Body of pancreas (tissue), 4 donors: ENCODE measurements around the gene MEF2D. TPM values are rescaled to one million over a fixed set of nuclear protein-coding genes. Genes with fewer than 3 reads are reported as not detected.
A peak's percentile ranks its signal among the peaks of the same experiment; 100 is the strongest.

Experiments
- ATAC-seq: fragments of 150-250 bp; one replicate; pipeline ENCODE4 v1.9.1; 2016
- DNase-seq, 4 donors: peaks; one replicate each; pipeline ENCODE4 v3.0.0-alpha.2; 2019
- H3K27ac ChIP-seq, 4 donors: fragments of 200-600 bp; sonication (generic); 1 replicate in 3 of 4; 2 replicates in 1 of 4; pipeline versions ENCODE4 v1.5.1 to v1.6.1; 2016 to 2019; ENCODE audit warnings: mild to moderate bottlenecking in 1 of 4, mixed read lengths in 1 of 4, moderate library complexity in 1 of 4
- H3K27me3 ChIP-seq, 2 donors: fragments of 200-600 bp; sonication (generic); one replicate each; pipeline ENCODE4 v1.6.0; 2016; ENCODE audit warnings: mild to moderate bottlenecking in 1 of 2
- H3K36me3 ChIP-seq, 2 donors: fragments of 200-600 bp; sonication (generic); replicated peaks in 1 of 2; 2 replicates each; pipeline ENCODE4 v1.5.1; 2016; ENCODE audit warnings: low read depth in 2 of 2; ENCODE audit not compliant: insufficient read depth in 1 of 2
- H3K4me1 ChIP-seq: fragments of 200-600 bp; sonication (generic); one replicate; pipeline ENCODE4 v1.6.0; 2016
- H3K4me3 ChIP-seq, 2 donors: fragments of 200-600 bp; sonication (generic); 1 replicate in 1 of 2; 2 replicates in 1 of 2; pipeline ENCODE4 v1.5.1; 2016 to 2019
- H3K9me3 ChIP-seq, 3 donors: fragments of 200-600 bp; sonication (generic); 1 replicate in 2 of 3; 2 replicates in 1 of 3; pipeline ENCODE4 v1.5.1; 2016
- CTCF ChIP-seq, 7 experiments: fragments of 450-650 bp in 4 of 7; fragments of 200-600 bp in 3 of 7; sonication (generic) in 3 of 7; IDR thresholded peaks; one replicate each; pipeline ENCODE4 v1.5.1; 2016 to 2019; ENCODE audit warnings: antibody characterized with exemption in 7 of 7
- POLR2A ChIP-seq, 3 donors: fragments of 450-650 bp; IDR thresholded peaks; one replicate each; pipeline ENCODE4 v1.6.1; 2016; ENCODE audit warnings: antibody characterized with exemption in 3 of 3, mild to moderate bottlenecking in 2 of 3
- WGBS, 2 donors: methylation state at CpG; one replicate each; pipeline ENCODE4 v1.1.5; 2017; 5-methylcytosine and 5-hydroxymethylcytosine counted together
- intact Hi-C: fragments of 100-400 bp; cut with DNase I; formaldehyde crosslinking; loops from one replicate; pipeline ENCODE4 v1.15.1; 2023
- total RNA-seq, 2 donors: library from RNA; depleted of rRNA; stranded (reverse); fragments of >200 nt; gene quantifications; one replicate each; pipeline ENCODE4 v1.1.0, GENCODE V29; 2016

The MEF2D gene
- total RNA-seq, 2 donors from 2014 or later: 15.6 to 18.1 TPM

GRCh38 chr1:156420205-156421061 lies 80.1 kb downstream of the MEF2D start:
- WGBS, 2 donors: 7 to 21% methylated on average over 59 to 69 of the region's 69 CpGs
- ATAC-seq (no peak), DNase-seq (peak in 1 of 4 donors; percentile 26)
- Histone ChIP-seq H3K4me1 (peaks cover 31% of the 10 kb centered on the region), H3K9me3 (no peaks in the 10 kb centered on the region), H3K27ac (no peak overlapping the region), H3K4me3 (no peak overlapping the region), H3K27me3 (peaks cover 0 to 40% of the 10 kb centered on the region in 2 donors), H3K36me3 (no peaks in the 10 kb centered on the region)
- TF ChIP-seq POLR2A (IDR thresholded peaks at IDR 0.05): no peak
- TF ChIP-seq CTCF (IDR thresholded peaks at IDR 0.05): no peak
- intact Hi-C loops: no loop called here

GRCh38 chr1:156419854-156420204 lies 80.7 kb downstream of the MEF2D start:
- Histone ChIP-seq H3K4me1 (peaks cover 31% of the 10 kb centered on the region), H3K9me3 (no peaks in the 10 kb centered on the region), H3K27ac (no peak overlapping the region), H3K4me3 (no peak overlapping the region), H3K27me3 (peaks cover 0 to 40% of the 10 kb centered on the region in 2 donors), H3K36me3 (no peaks in the 10 kb centered on the region)
- 45 to 61% methylated on average over 3 to 5 of the region's 5 CpGs for WGBS, 2 donors
- ATAC-seq (no peak), DNase-seq (no peak)
- TF ChIP-seq POLR2A (IDR thresholded peaks at IDR 0.05) (no peak), CTCF (IDR thresholded peaks at IDR 0.05) (no peak)
- intact Hi-C loops: no loop called here

GRCh38 chr1:156418416-156419070 lies 82.0 kb downstream of the MEF2D start:
- ATAC-seq: no peak
- H3K36me3 ChIP-seq: no peaks in the 10 kb centered on the region
- DNase-seq: no peak
- H3K27ac ChIP-seq: no peak overlapping the region
- WGBS, 2 donors: 83 to 85% methylated on average over 12 of the region's 12 CpGs
- H3K27me3 ChIP-seq: peaks cover 0 to 40% of the 10 kb centered on the region in 2 donors
- peaks cover 31% of the 10 kb centered on the region for H3K4me1 ChIP-seq
- H3K4me3 ChIP-seq: no peak overlapping the region
- TF ChIP-seq POLR2A (IDR thresholded peaks at IDR 0.05) (no peak), CTCF (IDR thresholded peaks at IDR 0.05) (no peak)
- no peaks in the 10 kb centered on the region for H3K9me3 ChIP-seq
- intact Hi-C loops: no loop called here

- H3K36me3 ChIP-seq: no peaks in the 10 kb centered on the region
- intact Hi-C loops: no loop called here
- no peaks in the 10 kb centered on the region for H3K9me3 ChIP-seq
- TF ChIP-seq CTCF (IDR thresholded peaks at IDR 0.05) (no peak), POLR2A (IDR thresholded peaks at IDR 0.05) (no peak)
- no peak for ATAC-seq
- H3K27ac ChIP-seq: no peak overlapping the region
- no peak for DNase-seq
- peaks cover 0 to 40% of the 10 kb centered on the region in 2 donors for H3K27me3 ChIP-seq
- no peak overlapping the region for H3K4me3 ChIP-seq
- H3K4me1 ChIP-seq: peaks cover 26% of the 10 kb centered on the region
- WGBS, 2 donors: 58 to 70% methylated on average over 6 of the region's 6 CpGs
Observed at GRCh38 chr1:156417401-156418020, 83.1 kb downstream of the MEF2D start.
